Stimulated activated naive CD4-positive, alpha-beta T cell treated with Interleukin-2 at 50 U/mL for 16 hours (primary cell): ENCODE measurements around the gene ATOX1.

ENCODE experiments used
- DNase-seq: peaks from one replicate; lab custom pipeline; 2025; lab: John Stamatoyannopoulos, UW

The ATOX1 gene

DNA sequence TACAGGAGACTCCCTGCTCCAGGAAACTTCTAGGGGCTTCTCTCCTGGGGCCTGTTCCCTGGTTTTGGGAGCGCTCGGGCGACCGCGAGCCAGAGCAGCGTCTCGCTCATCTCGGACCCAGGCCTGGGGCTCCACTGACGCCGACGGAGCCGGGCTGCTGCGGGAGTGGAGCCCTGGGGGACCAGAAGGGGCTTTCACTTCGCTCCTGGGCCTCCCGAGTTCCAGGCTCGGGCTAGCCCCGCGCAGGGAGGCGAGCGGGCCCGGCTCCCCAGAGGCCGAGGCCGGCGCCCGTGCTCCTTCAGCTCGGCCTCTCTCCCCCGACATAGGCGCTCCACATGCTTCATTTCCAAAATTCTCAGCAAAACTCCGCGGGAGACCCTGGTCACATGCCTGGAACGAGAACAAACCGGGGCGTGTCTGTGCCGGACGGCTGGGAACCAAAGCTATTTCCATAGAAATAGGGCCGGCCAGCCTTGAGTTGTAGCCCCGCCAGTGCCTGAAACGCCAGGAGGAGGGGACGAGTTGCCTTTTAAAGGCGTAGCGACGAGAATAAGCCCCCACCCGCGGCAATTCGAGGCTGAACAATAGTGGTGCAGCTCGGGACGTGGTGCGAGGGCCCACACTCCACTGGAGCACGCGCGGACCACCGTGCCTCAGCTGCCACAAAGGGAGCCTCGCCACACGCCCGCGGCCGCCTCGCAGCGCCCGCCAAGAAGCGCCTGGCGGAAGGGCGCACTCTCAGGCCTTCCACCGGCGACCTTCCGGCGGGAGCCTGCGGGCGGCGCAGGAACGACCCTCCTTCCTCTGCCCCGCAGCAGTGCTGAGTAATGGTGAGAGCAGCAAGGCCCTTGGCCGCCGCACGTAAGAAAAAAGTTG, 12.2 kb upstream of the ATOX1 start:
- DNase-seq, result peak; percentile 78

GRCh38 chr5:151766975-151767374, 8.5 kb upstream of the ATOX1 start:
- DNase-seq, result no peak

DNA sequence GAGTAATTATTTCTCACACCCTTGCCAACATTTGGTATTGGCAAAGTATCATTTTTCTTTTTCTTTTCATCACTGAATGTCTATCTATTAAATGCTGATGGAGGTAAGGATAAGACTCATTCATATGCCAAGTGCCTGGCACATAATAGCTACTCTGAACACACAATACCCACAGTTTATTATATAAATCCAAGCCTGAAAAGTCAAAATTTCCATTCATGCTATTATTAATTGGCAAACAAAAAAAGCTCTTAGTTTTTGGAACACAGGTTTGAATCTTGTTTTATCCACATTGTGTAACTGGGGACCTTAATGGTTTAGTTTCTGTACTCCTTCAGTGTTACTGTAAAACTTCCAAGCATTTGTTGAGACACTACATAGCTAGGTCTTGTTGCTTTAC, 6.4 kb upstream of the ATOX1 start:
- DNase-seq, result no peak

GRCh38 chr5:151758141-151758429, 346 bp downstream of the ATOX1 start:
- no peak for DNase-seq

- peak; percentile 21 for DNase-seq
Observed at GRCh38 chr5:151757233-151758140, 944 bp downstream of the ATOX1 start.

DNA sequence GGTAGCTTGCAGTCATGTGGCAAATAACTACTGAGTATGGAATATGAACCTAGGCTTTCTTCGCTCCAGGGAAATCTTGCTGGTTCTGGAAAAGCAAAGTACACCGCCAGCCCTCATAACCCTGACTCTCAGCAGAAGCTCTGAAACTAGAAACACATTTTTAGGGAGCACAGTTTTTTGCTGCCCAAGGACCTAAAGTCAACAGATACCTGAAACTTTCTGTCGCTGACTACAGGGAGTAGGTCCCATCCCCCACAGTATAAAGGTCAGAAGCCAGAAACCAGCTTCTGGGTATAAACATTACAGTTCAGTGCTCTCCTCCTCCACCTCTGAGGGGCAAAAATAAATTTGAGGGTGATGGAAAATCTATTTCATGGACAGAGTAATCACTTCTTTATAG, 3.0 kb downstream of the ATOX1 start:
- DNase-seq, result no peak

- no peak for DNase-seq
Observed at GRCh38 chr5:151751593-151751992, 6.8 kb downstream of the ATOX1 start.

- no peak for DNase-seq
Observed at GRCh38 chr5:151751091-151751490, 7.3 kb downstream of the ATOX1 start.

DNA sequence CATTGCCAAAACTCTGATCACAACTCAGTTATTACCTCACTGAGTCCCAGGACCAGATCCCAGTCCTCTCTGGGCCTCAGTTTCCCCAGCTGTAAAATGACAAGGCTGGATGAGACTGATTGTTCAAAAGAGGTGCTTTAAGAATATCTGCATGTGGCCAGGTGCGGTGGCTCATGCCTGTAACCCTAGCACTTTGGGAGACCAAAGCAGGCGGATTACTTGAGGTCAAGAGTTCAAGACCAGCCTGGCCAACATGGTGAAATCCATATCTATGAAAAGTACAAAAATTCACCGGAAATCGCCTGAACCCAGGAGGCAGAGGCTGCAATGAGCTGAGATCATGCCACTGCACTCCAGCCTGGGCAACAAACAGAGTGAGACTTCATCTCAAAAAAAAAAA, 8.3 kb downstream of the ATOX1 start:
- no peak for DNase-seq

DNA sequence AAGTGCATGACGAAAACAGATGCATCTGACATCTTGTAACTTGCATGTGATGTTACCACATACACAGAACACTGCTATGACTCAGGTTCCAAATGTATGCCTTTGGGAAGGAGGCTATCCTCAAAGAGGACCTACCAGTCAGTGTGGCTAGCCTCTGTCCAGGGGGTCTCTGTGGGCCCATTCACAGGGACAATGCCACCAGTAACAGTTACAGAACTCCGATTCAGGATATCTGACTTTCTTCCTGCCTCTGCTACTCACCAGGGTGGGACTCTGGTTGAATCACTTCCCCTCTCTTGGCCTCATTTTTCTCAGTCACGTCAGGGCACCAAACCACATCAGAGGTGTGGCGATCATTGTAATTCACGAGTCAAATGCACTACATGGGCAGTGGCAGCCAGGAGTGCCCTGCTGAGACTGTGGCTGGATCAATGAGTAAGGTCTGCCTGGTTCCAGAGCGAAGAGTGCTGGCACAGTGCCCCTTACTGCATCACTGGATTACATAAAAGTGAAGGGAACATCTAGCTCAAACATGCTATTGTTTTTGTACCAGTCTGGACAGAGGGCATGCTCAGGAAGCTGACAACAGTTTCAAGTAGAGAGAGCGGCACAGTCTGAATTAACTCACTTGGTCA, 13.2 kb downstream of the ATOX1 start:
- DNase-seq, result peak; percentile 12

GRCh38 chr5:151743530-151743929, 14.9 kb downstream of the ATOX1 start:
- no peak for DNase-seq

DNA sequence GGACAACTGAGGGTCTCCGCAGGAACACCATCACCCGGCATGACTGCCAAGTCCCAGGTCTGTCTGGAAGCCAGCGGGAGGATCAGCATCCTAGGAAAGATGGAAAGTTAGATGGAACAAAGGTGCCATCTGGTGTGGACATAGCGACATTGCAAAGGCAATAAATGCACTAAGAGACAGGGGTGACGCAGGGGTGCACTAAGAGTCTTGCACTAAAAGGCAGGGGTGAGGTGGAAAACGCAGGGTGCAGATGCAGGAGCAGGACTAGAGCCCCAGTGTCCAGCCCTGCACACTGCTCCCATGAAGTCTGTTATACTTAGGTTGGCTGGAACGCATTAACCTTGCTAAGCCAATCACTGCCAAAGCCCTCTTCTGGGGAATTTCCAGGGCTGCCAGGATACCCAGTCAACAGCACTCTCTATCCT, 15.5 kb downstream of the ATOX1 start:
- no peak for DNase-seq

DNA sequence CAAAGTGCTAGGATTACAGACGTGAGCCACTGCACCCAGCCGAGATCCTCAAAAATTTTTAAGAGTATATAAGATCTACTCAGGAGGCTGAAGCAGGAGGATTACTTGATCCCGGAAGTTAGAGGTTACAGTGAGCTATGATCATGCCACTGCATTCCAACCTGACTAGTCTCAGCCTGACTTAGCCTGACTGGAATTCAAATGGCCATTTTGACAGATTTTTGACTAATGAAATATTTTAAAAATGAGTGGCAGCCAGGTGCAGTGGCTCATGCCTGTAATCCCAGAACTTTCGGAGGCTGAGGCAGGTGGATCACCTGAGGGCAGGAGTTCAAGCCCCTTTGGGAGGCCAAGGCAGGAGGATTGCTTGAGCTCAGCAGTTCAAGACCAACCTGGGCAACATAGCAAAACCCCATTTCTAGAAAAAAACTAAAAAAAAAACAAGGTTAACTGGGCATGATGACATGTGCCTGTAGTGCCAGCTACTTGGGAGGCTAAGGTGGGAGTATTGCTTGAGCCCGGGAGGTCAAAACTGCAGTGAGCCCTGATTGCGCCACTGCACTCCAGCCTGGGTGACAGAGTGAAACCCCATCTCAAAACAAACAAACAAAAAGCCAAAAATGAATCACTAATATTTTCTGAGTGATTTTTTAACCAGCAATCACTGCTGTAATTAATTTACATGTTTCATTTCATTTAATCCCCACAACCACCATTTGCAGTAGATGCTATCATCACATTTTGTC, 16.6 kb downstream of the ATOX1 start:
- no peak for DNase-seq

DNA sequence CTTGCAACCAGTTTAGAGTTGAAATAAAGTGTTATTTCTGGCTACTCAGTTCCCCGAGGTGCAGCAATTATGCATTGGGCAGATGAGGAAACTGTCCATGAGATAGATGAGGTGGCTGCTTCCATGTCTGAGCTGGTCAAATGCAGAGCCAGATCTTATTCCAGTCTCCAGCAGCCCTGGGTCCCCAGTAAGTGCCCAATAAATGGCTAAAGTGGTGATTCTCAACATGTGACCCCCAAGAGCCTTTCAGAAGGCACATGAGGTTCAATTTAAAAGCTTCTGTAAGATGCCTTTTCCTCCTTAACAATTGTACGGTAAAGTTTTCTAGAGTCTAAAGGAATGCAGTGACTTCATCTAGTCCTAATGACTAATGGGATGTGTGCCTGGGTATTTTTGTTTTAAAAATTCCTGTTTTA, 17.5 kb downstream of the ATOX1 start:
- no peak for DNase-seq

GRCh38 chr5:151740336-151740942, 18.0 kb downstream of the ATOX1 start:
- peak; percentile 22 for DNase-seq

GRCh38 chr5:151739939-151740335, 18.5 kb downstream of the ATOX1 start:
- no peak for DNase-seq

DNA sequence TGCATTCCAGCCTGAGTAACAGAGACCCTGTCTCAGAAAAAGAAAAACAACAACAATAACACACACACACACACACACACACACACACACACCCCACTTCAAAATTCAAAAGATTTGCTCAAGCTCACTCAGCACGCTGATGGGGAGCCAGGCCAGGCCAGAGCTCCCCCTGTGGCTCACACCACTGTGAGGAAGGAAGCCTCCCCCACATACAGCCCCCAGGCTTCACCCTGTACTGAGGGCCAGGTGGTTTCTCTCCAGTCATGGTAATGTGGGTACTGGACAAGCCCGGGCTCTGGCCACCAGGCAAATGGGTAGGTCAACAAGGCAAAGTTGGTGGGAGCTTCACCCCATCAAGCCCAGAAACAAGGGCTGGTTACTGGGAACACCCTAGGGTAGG, 19.0 kb downstream of the ATOX1 start:
- DNase-seq, result no peak

DNA sequence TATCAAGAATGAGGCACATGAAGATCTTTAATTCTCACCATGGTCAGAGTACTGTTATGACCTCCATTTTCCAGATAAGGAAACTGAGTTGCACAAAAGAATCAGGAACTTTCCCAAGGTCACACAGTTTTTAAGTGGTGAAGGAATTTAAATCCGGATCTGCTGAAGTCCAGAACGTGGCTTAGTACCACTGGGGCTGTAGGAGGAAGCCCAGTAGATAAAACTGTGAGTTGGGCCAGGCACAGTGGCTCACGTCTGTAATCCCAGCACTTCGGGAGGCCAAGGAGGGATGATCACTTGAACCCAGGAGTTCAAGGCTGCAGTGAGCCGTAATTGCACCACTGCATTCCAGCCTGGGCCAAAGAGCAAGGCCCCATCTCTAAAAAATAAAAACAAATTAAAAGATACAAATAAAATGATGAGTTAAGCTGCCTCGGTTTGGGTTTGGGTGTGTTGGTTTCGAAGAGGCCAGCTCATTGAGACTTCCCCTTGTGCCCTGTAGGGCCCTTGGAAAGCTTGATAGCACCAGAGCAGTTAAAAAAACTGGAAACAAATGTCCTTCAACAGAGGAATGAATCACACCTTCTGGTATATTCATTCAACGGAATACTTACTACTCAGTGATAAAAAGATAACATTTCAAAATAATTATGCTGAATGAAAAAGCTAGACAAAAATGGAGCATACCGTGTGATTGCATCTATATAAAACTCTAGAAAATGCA, 20.1 kb downstream of the ATOX1 start:
- no peak for DNase-seq

GRCh38 chr5:151737431-151737830, 21.0 kb downstream of the ATOX1 start:
- no peak for DNase-seq

GRCh38 chr5:151735646-151736045, 22.8 kb downstream of the ATOX1 start:
- no peak for DNase-seq

GRCh38 chr5:151734064-151734408, 24.4 kb downstream of the ATOX1 start:
- DNase-seq, result no peak
